Kidney glomerular epithelial cell (primary cell): ENCODE results near the gene UBE2I.
"Not testable (repeated sequence)": the region's sequence is repeated elsewhere in the genome, so short reads cannot be mapped to it uniquely, and the experiment has no call there.

Experiments
- DNase-seq: peaks from one replicate; lab custom pipeline; 2025; lab: John Stamatoyannopoulos, UW

UBE2I gene

GRCh38 chr16:1314399-1315068, 5.1 kb downstream of the UBE2I start:
- DNase-seq = no peak

DNA sequence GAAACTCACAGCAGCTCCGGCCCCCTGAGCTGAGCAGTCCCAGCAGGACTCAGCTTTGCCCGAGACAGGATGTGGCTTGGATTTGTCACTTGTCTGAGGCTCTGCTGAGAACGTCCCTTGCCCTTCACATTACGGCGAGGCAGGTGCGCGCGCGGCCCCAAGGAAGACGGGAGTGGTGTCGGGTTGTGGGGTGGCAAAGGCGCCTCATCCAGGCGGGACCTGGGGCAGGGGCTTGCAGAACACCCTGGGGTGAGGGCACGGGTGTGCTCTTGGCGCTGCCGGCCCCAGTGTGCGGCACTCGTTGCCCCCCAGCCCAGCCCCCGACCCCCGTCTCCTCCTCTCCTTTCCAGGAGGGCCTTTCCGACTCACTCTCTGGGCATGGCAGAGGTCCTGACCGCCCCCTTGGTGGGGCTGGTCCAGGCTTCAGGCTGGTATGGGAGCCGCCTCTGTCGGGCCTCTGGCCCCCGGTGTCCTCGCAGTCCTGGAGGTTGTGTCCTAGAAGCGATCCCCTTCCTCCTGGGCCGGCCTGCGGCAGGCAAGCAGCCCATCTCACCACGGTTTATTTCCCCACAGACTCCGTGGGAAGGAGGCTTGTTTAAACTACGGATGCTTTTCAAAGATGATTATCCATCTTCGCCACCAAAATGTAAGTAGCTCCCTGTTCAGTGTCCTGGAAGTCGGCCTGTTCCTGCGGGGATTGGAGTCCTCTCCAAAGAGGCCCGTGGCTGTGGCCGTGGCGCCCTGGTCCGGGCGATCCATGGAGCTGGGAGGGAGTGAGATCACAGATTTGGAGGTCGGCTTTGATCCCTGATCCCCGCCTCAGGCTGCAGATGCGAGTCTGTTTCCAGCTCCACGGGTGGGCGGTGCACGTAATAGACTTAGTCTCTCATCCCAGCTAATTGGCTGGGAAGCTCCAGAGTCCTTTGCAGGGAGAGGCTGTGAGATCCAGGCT, 5.9 kb downstream of the UBE2I start:
- no peak for DNase-seq

DNA sequence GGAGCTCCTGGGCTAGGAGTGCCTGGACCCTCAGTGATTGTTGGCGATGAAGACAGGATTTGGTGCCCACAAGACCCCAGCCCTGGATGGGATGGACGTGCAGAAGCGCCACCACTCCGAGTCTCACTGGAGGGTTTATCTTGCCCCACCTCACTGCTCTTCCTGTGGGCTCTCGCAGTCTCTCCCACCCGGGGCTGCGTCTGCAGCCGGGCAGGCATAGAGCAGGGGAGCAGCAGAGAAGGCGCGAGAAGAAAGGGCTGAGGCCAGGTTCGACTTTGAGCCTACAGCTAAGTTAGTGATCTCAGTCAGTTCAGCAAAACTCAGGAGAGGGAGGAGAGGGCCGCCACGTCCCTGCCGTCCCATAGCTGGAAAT, 6.6 kb downstream of the UBE2I start:
- no peak for DNase-seq

DNA sequence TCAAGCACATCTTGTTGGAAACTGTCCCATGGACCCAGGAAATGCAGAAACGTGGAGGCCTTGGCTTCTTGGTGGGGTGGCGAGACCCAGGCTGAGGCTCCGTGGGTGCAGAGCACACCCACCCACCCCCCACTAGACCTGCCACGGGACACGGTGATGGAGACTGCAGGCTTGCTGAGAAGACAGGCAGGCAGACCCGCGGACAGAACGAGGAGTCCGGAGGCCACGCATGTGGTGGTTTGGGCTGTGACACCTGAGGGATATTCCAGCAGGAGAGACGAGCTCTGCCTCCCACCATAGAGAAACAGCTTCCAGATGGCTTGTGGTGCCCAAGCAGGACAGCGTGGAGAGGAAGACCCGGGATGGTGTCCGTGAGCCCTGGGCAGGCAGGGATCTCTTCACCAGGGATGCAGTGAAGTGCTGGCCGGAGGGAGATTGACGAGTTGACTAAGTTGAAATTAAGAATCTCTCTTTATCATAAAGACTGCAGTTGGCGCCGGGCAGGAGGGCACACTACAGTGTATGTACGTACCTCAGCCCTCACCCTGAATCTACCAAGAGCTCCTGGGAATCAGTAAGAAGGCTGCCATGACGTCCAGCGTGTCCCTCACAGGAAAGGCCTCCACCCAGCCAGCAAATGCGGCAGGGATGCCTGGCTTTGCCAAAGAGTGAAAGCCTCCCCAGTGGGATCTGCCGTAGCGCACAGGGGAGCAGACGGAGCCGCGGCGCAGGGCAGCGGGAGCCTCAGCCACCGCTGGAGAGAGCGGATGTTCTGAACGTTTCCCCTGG, 8.2 kb downstream of the UBE2I start:
- no peak for DNase-seq

DNA sequence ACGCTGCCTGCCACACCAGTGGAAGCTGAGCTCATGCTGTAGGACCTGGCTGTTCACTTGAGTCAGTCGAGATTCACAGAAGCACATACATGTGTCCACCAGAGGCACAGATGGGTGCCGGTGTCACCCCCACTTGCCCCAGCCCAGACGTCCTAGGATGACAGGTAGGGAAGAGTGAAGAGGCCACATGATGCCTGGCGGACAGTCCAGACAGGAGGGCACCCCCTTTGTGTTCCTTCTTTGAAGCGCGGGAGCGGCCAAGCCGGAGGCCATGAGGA, 8.8 kb downstream of the UBE2I start:
- DNase-seq = no peak

DNA sequence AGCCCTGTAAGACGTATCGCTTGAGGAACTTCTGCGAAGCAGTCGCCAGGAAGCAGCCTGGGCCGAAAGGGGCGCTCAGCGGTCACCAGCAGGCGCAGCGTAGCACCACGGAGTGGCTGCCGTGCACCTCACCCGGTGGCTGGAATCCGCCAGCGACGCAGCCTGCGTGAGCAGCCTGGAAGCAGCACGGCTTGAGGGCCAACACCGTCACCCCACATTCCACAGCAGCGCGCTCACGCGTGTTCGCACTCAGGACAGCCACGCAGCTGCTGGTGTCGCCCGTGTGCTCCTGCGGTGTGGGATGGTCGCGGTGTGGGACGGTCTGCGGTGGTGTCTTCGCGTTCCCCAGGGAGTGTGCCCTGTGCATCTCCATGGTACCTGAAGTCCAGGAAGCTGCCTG, 9.6 kb downstream of the UBE2I start:
- no peak for DNase-seq

DNA sequence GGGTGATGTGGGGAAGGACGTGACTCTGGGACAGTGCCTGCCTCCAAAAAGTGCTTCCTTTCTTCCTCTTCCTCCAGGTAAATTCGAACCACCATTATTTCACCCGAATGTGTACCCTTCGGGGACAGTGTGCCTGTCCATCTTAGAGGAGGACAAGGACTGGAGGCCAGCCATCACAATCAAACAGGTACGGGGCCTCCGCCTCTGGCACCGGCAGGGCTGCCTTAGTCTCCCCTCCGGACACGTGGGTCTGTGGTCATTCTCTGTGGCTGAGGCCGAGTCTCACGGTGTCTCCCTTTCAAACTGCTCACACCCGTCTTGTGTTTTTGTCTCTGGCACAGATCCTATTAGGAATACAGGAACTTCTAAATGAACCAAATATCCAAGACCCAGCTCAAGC, 10.7 kb downstream of the UBE2I start:
- DNase-seq = no peak

DNA sequence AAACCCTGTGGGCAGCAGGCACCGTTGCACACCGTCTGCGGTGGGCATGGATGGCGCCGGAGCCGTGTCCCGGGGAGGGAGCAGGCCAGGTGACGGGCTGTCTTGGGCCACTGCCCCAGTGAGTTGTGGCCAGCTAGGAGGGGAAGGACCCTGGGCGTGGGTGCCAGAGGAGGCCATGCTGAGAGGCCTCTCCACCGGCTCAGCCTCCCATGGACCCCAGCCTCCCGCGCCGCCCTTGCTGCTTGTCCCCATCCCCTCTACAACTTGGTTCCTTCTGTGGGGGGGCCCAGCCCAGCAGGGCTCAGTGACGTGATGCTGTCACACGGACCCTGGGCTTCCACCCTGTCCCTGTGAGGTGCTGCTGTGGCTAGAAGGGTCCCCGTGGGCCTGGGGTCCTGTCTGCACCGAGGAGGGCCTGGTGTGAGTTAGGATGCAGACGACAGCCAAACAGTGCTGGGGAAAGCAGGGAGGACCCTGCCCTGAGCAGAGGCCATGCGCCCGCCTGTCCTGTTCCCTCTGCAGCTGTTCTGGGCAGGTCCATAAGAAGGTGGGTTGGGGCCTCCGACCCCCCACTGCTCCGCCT, 11.3 kb downstream of the UBE2I start:
- no peak for DNase-seq

- no peak for DNase-seq
Observed at GRCh38 chr16:1322407-1322806, 13.0 kb downstream of the UBE2I start.

GRCh38 chr16:1323296-1324239, 14.1 kb downstream of the UBE2I start:
- DNase-seq = no peak

GRCh38 chr16:1324286-1324826, 14.9 kb downstream of the UBE2I start:
- no peak for DNase-seq

DNA sequence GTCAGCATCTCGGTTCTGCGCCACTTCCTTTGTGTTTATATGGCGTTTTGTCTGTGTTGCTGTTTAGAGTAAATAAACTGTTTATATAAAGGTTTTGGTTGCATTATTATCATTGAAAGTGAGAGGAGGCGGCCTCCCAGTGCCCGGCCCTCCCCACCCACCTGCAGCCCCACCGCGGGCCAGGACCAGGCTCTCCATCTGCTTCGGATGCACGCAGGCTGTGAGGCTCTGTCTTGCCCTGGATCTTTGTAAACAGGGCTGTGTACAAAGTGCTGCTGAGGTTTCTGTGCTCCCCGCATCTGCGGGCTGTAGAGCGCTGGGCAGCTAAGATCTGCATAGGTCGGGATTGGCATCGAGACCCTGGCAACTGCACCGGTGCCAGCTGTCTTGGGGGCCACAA, 15.8 kb downstream of the UBE2I start:
- DNase-seq = no peak

DNA sequence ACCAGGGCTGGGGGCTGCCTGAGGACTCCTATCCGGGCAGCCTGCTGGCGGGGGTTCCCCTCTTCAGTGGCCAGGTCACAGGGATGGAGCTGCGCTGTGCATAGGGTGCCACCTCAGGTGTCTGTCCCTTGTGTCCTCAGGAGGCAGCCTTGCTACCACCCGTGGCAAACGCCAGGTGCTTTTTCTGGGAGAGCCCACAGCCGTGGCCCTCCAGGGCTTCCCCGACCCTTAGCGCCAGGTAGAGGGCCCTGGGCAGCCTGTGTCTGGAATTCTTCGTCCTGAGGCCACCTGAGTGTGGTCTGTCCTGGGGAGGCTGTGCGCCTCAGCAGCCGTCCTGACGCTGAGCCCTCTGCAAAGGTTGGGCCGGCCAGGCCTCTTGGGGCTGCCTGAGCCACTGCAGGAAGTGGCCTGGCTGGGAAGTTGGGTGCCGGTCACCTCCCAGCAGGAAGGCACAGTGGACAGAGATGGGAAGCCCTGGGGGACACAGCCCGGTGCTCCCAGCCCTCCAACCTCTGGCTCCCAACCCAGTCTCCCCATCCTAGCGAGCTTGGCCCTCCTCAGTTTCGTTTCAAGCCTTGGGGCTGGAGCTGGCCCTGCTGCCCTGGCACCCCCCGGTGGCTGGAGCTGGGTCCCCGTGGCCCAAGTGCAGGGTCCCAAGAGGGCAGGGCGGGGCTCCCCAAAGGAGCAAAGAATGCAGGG, 16.4 kb downstream of the UBE2I start:
- DNase-seq = no peak

- no peak for DNase-seq
Observed at GRCh38 chr16:1326391-1326790, 17.0 kb downstream of the UBE2I start.

GRCh38 chr16:1326946-1327618, 17.6 kb downstream of the UBE2I start:
- DNase-seq = no peak

- DNase-seq = no peak
Observed at GRCh38 chr16:1327619-1327947, 18.1 kb downstream of the UBE2I start.

GRCh38 chr16:1328136-1328535, 18.7 kb downstream of the UBE2I start:
- DNase-seq = not testable (repeated sequence)

- DNase-seq = not testable (repeated sequence)
Observed at GRCh38 chr16:1328961-1329360, 19.5 kb downstream of the UBE2I start.

GRCh38 chr16:1330260-1330914, 21.0 kb downstream of the UBE2I start:
- DNase-seq = no peak
